ENCODE results near the gene MTMR12.

The MTMR12 gene, protein sequence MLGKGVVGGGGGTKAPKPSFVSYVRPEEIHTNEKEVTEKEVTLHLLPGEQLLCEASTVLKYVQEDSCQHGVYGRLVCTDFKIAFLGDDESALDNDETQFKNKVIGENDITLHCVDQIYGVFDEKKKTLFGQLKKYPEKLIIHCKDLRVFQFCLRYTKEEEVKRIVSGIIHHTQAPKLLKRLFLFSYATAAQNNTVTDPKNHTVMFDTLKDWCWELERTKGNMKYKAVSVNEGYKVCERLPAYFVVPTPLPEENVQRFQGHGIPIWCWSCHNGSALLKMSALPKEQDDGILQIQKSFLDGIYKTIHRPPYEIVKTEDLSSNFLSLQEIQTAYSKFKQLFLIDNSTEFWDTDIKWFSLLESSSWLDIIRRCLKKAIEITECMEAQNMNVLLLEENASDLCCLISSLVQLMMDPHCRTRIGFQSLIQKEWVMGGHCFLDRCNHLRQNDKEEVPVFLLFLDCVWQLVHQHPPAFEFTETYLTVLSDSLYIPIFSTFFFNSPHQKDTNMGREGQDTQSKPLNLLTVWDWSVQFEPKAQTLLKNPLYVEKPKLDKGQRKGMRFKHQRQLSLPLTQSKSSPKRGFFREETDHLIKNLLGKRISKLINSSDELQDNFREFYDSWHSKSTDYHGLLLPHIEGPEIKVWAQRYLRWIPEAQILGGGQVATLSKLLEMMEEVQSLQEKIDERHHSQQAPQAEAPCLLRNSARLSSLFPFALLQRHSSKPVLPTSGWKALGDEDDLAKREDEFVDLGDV

DNA sequence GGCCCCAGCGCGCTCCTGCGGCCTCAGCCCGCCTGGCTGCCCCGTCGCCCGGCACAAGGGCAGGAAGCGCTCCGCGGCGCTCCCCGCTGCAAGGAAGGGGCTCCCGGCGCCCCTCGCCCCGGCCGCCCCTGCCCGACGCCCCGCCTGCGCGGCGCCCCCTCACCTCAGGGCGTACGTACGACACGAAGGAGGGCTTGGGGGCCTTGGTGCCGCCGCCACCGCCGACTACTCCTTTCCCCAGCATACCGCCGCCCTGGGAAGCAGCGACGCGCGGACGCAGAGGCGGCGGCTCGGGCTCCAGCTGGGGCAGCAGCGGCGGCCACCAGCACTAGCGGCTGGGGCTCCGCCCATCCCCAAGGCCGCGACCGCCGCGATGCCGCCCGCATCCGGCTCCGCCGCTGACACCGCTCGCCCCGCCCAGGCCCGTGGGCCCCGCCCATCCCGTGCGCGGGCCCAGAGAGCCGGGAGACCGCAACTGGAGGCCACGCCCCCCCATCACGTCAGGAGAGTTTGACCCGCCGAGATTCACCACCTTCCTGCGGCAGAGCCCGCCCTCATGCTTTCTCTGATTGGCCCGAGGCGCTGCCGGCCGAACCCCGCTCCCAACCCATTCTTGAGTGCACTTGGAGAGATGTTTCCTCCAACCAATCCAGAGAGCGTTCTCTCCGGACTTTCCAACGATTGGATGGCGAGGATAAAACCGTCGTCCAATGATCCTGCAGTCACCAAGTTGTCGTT, at the start of gene MTMR12:
MTMR12 (minus strand) TSS at position 345 of the 738 bp plus-strand sequence; CDS start at position 244, 101 bp downstream.
- DNase-seq = peak; percentile 100

DNA sequence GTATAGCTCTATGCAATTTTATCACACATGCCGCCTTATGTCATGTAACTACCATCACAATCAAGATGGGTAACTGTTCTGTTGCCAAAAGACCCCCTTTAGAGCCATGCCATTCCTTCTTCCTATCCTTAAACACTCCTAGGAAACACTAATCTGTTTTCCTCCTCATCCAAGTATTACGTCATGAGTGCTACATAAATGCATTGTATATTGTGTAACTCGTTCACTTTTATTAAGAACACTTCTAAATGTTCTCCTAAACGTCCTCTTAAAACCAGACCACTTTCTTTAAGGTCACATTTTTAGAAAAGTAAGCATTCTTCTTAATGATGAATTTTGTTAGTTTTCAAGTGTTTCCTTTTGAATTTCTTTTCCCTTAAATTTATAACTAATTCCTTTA, 49.8 kb upstream of the MTMR12 start:
- no peak for DNase-seq

DNA sequence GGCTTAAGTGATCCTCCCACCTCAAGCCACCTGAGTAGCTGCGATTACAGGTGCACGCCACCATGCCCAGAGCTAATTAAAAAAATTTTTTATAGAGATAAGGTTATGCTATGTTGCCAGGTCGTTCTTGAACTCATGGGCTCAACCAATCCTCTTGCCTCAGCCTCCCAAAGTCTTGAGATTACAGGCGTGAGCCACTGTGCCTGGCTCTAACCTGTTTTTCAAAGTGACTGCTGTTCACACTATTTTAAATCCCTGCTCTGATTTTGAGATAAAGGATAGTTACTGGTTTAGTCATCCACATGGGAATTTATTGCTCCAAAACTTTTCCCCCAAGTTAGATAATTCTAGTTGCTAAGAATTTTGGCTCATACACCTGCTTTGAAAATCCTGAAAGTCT, 48.2 kb upstream of the MTMR12 start:
- no peak for DNase-seq

DNA sequence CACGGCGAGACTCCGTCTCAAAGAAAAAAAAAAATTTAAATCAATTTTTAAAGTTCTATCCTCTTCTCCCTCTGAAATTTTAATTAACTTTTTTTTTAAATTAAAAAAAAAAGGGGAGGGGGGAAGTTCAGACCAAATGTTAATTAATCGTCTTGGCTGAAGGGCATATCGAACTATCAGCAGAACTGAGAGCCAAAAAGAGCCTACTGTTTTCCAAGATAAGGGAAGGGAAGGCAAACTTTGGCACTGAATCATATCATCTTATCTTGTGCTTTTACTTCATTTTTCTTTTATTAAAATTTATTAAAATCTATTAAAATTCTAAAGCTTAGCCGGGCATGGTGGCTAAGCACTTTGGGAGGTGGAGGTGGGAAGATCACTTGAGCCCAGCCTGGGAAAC, 45.9 kb upstream of the MTMR12 start:
- no peak for DNase-seq

DNA sequence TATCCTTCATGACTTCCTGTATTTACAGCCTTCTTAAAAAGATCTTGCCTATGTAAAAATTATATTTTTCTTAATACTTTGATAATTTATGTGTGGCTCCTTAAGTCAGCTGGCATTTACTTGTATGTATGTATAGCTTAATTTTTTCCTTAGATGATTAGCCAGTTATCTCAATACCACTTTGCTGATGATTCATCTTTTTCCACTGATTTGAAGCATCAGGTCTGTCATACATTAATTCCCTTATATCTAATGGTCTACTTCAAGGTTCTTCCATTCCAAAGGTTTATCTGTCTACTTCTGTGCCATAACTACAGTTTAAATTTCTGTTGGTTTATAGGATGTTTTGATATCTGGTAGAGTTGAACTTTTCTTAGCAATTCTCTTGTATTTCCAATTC, 44.9 kb upstream of the MTMR12 start:
- no peak for DNase-seq

DNA sequence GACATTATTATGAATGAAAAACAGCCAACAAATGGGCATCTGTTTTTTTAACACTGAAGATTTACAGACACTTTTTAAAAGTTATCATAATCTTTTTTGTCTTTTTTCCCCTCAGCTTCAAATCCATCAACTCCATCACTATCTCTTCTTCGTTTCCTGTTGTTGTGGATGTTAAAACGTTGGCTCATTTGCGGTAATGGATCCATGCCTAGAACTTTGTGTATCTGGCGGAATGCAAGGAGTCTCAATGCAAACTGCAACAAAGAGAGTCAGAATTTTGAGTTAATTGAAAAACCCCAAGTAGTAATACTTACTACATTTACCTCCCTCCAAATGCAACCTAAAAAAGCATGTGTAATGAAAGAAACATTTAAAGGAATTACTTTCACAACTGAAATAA, 42.9 kb upstream of the MTMR12 start:
- DNase-seq = no peak

DNA sequence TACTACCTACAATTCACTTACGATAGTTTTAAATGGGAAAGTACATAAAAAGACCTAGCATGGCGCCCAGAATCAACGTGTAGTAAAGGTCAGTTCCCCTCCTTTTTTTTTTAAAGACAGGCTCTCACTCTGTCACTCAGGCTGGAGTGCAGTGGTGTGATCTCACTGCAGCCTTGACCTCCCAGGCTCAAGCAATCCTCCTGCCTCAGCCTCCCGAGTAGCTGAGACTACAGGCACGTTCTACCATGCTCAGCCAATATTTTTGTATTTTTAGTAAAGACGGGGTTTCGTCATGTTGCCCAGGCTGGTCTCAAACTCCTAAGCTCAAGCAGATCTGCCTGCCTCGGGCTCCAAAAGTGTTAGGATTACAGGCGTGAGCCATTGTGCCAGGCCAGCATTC, 40.7 kb upstream of the MTMR12 start:
- DNase-seq = no peak

DNA sequence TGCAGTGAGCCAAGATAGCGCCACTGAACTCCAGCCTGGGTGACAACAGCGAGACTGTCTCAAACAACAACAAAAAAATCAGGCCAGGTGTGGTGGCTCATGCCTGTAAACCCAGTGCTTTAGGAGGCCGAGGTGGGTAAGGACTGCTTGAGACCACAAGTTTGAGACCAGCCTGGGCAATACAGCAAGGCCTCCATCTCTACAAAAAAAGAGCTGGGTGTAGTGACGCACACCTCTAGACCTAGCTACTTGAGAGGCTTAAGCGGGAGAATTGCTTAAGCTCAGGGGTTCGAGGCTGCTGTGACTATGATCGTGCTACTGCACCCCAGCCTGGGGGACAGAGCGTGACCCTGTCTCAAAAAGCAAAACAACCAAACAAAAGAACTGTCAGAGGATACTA, 39.9 kb upstream of the MTMR12 start:
- no peak for DNase-seq

DNA sequence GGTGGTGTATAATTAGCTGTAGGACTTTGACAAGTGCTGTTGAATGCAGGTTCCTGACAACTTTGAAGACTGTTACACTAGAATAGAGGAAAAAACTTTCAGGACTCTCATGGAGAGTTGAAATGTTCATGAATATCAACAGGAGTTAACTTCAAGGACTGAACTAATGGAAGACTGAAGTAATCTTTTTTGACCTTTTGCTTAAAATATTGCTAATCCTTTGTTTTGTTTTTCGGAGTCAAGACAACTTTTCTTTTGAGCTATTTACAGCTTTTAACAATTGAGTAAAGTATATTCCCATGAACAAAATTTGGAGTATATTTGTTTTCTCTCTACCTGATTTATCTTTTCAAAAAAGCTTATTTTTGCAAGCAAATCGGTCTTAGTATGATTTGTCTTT, 34.1 kb upstream of the MTMR12 start:
- DNase-seq = no peak

DNA sequence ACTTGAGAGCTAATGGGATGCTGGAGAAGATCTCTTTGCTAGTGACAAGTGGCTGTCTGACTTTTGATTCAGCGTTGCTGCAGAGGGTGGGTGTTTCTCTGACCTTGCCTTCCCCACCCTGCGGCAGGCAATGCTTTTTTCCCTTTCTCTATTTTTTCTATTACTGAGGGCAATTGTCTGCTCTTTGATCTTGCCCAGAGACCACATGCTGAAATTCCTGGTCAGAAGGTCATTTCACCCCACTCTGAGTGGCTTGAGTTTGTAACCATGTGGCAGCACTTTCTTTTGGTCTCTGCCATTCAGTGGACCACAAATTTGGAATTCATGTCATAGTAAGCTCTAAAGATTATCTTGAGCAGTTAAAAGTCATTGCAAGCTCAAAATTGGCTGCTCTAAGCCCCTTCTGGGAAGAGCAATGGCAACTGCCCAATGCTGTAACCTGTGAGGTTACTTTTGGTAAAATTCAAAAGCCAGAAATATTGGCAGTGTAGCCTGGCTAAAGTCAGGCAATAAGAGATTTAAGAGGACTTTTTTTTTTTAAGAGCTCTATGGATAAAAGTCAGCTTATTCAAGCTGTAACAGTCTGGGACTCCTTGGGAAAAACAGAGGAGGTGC, 30.4 kb upstream of the MTMR12 start:
- DNase-seq = no peak

DNA sequence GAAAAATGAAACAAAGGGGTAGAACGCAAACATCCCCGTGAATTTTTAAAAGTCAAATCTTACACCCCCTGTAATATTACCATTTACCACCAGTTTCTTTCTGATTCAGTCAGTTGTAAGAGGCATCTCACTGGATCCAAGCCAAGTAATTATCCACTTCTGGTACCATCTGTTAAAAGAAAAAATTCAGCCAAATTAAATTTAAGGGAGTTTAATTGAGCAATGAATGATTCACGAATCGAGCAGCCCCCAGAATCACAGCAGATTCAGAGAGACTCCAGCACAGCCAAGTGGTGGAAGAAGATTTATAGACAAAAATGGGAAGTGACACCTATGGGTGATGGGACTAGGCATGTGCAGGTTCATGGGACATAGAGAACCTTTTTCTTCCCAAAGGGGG, 29.9 kb upstream of the MTMR12 start:
- peak; percentile 32 for DNase-seq

DNA sequence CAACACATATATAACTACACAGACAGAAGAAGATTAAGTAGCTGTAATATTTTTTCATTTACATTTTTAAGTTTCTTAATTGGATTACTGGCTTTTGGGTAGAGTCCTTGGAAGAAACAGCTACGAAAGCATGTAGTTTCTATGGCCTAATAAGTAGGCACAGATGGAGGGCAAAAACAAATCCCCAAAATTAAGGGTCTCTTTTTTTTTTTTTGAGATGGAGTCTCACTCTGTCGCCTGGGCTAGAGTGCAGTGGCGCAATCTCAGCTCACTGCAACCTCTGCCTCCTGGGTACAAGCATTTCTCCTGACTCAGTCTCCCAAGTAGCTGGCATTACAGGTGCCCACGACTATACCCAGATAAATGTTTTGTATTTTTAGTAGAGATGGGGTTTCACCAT, 27.1 kb upstream of the MTMR12 start:
- no peak for DNase-seq

DNA sequence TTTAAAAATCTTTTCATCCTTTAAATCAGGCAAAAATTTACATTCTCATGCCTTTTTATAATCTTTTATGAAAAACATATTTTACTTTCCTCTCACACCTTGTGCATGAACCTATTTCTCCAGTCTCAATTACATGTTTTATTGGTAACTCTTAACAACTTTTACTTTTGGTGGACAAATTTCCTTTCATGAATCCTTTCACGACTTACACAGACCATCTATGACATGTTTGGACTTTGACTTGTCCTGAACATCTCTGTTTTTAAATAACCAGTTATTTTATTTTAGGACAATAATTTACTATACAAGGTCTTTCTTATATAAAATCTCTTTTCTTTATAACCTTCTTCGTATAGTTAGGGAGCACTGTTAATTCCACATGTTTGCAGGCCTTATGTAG, 26.5 kb upstream of the MTMR12 start:
- no peak for DNase-seq

DNA sequence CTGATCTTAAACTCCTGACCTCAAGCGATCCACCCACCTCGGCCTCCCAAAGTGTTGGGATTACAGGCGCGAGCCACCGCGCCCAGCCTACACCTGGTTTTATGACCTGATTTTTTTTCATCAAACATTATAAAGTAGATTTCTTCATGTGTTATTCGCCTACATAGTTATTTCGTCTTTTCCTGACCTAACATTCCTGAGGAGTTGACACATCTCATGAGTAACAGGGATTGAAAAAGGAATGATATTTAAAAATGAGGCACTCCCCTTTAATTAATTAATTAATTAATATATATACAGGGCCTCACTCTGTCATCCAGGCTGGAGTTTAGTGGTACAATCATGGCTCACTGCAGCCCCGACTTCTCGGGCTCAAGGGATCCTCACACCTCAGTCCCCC, 20.2 kb upstream of the MTMR12 start:
- no peak for DNase-seq

DNA sequence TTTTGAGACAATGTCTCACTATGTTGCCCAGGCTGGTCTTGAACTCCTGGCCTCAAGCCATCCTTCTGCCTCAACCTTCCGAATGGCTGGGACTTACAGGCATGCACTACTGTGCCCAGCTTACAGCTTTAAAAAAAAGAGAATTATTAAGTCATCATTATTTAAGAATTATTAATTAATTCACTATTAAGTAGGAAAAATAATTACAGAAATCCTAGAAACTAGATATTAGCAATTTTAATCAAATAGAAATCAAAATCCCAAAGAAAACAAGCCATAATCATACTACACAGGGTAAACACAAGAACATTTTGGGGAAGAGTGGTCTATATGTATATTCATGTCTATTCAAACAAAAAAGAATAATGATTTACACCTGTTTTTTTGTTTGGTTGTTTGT, 19.6 kb upstream of the MTMR12 start:
- no peak for DNase-seq

DNA sequence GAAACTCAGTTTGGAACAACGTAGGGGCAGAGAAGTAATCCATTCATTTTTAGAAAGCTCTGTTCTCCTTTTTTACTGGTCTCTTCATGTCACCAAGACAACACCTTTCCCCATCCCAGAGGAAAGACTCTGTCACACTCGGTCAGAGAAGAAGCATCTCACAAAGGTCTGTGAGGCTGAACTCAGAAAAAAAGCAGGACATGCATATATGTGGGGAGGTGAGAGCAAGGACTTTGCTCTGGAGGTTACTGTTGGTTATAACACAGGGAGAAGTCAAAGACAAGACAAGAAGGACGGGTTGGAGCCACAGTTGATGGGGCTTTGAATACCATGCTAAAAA, 19.2 kb upstream of the MTMR12 start:
- DNase-seq = no peak

DNA sequence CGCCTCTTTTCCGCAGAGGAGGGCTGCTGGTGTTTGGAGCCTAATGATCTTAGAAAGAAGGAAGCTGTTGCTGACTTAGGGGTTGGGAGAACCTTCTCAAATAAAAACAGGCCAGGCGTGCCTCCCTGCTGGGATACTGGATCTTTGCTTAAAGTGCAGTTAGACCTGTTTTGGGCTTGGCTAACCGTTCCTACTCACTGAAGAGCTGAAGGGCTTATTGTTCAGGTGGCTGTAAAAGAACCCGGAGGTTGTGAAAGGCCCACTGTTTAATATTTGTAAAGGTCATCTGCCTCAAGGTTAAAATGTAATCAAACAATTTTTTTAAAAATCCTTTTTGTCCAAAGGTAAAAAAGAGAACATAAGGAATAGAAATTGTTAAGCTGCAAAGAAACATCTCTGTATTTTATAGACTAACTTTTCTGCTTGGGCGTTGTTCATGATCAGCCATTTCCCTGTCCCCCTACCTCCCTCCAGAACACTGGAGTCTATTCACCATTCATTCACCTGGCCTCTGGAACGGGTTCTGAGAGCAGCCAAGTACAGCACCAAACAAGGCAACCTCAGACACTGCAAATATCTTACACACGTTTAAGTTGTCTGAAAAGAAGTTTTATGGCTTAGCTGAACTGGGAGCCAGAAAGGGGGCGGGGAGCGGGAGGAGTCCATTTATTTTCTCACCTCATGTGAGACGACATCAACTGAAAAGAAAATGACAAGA, 18.6 kb upstream of the MTMR12 start:
- no peak for DNase-seq

DNA sequence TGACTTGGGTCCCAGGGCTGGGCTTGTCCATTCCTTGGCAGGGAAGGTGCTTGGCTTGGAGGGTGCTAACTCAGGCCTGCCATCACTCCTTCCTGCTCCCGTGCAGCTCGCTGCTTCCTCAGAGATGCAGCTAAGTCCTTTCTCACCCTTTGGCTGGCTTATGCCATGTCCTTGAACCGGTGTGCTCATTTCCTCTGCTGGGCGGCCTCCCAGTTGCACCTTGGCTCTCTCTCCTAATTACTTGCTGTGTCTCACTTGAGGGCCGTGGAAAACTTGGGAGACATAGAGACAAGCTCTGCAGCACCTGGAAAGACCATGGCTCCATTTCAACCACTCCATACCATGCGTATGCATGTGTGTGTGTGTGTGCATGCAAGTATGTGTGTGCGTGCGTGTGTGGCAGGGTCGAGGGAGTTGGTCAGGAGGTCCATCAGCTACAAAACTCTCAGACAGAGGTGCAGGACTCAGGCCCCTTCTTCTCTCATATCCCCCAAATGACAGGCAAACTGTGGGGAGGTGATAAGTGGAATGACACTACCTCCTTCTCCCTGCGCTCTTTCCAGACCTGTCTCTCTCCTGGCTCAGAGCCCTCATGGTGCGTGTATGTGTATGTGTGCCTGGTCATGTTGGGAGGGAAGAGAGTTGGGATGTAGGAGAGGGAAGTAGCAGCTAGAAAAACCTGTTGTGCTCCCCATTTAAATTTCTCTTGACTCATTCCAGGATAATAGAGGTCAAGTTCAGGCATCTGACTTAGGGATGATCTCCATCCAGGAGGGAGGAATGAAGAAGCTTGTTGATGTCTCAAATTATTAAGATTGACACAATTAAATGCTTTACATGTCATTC, 17.6 kb upstream of the MTMR12 start:
- DNase-seq = no peak

DNA sequence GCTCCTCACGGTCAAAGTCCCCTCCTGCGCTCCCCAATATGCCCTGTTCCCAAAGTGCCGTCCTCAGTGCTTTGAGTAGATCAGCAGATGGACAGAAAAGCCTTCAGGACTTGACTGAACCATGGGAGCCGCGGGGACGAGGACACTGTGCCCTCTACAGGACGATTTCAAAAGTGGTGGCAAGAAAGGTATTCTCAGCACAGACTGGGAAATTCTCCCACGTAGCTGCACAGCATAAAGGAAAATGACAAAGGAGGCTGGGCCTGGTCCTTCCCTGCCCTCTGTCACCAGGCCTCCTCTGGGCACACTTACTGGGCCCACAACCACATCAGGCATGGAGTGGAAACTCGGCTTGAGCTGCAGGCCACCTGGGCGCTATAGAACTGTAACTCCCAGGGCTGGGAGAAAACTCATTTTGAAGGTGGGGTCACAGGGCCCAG, 16.7 kb upstream of the MTMR12 start:
- peak; percentile 83 for DNase-seq

DNA sequence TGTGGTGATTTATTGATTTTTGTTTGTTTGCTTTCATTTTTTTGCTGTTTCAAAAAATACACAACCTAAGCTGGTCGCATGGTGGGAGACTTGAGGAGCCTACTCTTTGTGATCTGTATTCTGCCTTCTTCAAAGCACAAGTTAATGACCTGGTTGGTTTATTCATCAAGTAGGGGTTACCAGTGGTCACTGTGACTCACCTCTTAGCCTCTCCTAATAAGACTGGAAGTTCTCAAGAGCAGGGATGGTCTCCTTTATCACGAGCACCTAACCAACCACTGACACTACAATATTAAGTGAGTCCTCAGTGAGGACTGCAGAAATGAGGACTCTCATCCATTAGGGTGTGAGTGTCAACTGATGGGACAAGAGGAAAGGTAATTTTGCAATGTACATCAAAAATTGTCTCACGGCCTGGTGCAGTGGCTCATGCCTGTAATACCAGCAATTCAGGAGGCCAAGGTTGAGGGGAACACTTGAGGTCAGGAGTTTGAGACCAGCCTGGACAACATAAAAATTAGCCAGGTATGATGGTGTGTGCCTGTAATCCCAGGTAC, 13.6 kb upstream of the MTMR12 start:
- no peak for DNase-seq

DNA sequence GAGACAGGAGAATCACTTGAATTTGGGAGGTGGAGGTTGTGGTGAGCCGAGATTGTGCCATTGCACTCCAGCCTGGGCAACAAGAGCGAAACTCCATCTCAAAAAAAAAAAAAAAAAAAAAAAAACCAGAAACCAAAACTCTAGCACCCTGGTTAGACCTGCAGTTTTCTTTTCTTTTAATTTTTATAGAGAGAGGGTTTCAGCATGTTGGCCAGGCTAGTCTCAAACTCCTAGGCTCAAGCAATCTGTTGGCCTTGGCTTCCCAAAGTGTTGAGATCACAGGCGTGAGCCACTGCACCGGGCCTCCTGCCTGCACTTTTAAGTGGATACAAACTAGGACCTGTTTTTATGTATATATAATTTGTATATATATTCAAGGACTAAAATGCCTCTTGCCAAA, 12.9 kb upstream of the MTMR12 start:
- DNase-seq = no peak

Data from NCI-H748 treated with DMSO at 0.1 percent for 48 hours (cell line).